Uterus (tissue), 2 donors: ENCODE results near the gene NBAS.

Source experiments
- CTCF ChIP-seq, 4 experiments: fragments of 200-600 bp in 2 of 4; fragments of 450-650 bp in 2 of 4; sonication (generic) in 2 of 4; IDR thresholded peaks; one replicate each; pipeline ENCODE4 v1.5.1; 2016 to 2019; ENCODE audit warnings: antibody characterized with exemption in 4 of 4, mild to moderate bottlenecking in 2 of 4, moderate library complexity in 1 of 4
- POLR2A ChIP-seq, 2 donors: fragments of 450-650 bp; IDR thresholded peaks; one replicate each; pipeline ENCODE4 v1.6.1; 2016; ENCODE audit warnings: antibody characterized with exemption in 2 of 2, mild to moderate bottlenecking in 1 of 2, moderate library complexity in 1 of 2

- no peak for TF ChIP-seq POLR2A (IDR thresholded peaks at IDR 0.05)
- no peak for TF ChIP-seq CTCF (IDR thresholded peaks at IDR 0.05)
Observed at GRCh38 chr2:15259356-15259756, 301.8 kb downstream of the NBAS start.
